H1 (cell line): ENCODE results near the gene TEX14. TPM values are rescaled to one million over a fixed set of nuclear protein-coding genes. Genes with fewer than 3 reads are reported as not detected.

ENCODE experiments used
- CTCF ChIA-PET: fragments of 300-600 bp; sonication (Branson Sonifier 250); formaldehyde crosslinking; loops from one replicate; lab custom pipeline; 2021; ENCODE audit not compliant: partially characterized antibody; lab: Charles Lee
- POLR2A ChIA-PET: fragments of 300-600 bp; sonication (Branson Sonifier 250); formaldehyde crosslinking; loops from one replicate; lab custom pipeline; 2021; ENCODE audit warnings: inconsistent platforms; ENCODE audit not compliant: partially characterized antibody; lab: Charles Lee
- DNase-seq, 2 experiments: peaks; one replicate each; pipeline versions ENCODE4 v3.0.0 to v3.0.0-alpha.2; 2010 to 2022; ENCODE audit warnings: low spot score in 2 of 2, low read depth in 1 of 2, mixed read lengths in 1 of 2
- FAIRE-seq: peaks from 2 replicates; lab custom pipeline; 2011; peaks lifted over from hg19 to GRCh38; lab: Jason Lieb, UNC
- H2AFZ ChIP-seq: 2 replicates; pipeline ENCODE4 v1.8.1; 2012; ENCODE audit warnings: low read length, inconsistent platforms
- H2AK5ac ChIP-seq: 2 replicates; pipeline ENCODE4 v1.6.1; 2013; ENCODE audit warnings: low read depth, low read length
- H2BK120ac ChIP-seq: replicated peaks from 2 replicates; pipeline ENCODE3; 2013; ENCODE audit warnings: low read depth, low read length, inconsistent platforms
- H2BK12ac ChIP-seq: 2 replicates; pipeline ENCODE4 v1.6.1; 2013; ENCODE audit warnings: low read depth, low read length
- H2BK15ac ChIP-seq: 2 replicates; pipeline ENCODE4 v1.6.1; 2013; ENCODE audit warnings: low read length
- H2BK20ac ChIP-seq: 2 replicates; pipeline ENCODE4 v1.6.1; 2013; ENCODE audit warnings: low read length
- H2BK5ac ChIP-seq: 2 replicates; pipeline ENCODE4 v1.6.1; 2013; ENCODE audit warnings: low read depth, low read length
- H3K14ac ChIP-seq: 2 replicates; pipeline ENCODE4 v1.6.1; 2013; ENCODE audit warnings: inconsistent platforms; ENCODE audit not compliant: insufficient read length
- H3K18ac ChIP-seq: 2 replicates; pipeline ENCODE4 v1.6.1; 2013; ENCODE audit warnings: low read length; ENCODE audit errors: extremely low read depth
- H3K23ac ChIP-seq: 2 replicates; pipeline ENCODE4 v1.6.1; 2013; ENCODE audit warnings: inconsistent platforms; ENCODE audit not compliant: insufficient read length
- H3K23me2 ChIP-seq: 2 replicates; pipeline ENCODE4 v1.6.1; 2013; ENCODE audit warnings: low read depth, low read length
- H3K27ac ChIP-seq: 2 replicates; pipeline ENCODE4 v1.6.1; 2011; ENCODE audit warnings: low read depth, low read length, inconsistent platforms
- H3K27me3 ChIP-seq, 4 experiments: replicated peaks in 1 of 4; 1 replicate in 1 of 4; 2 replicates in 3 of 4; pipeline versions ENCODE4 v1.6.1 to v1.8.1; 2011 to 2013; ENCODE audit warnings: low read length in 3 of 4, mild to moderate bottlenecking in 3 of 4, inconsistent platforms in 2 of 4, mixed read lengths in 2 of 4, moderate library complexity in 1 of 4; ENCODE audit not compliant: control insufficient read depth in 3 of 4, insufficient read depth in 3 of 4; ENCODE audit errors: extremely low read depth in 1 of 4
- H3K36me3 ChIP-seq, 4 experiments: 2 replicates each; pipeline versions ENCODE4 v1.6.1 to v1.8.1; 2011 to 2013; ENCODE audit warnings: mild to moderate bottlenecking in 4 of 4, low read length in 3 of 4, moderate library complexity in 2 of 4, control low read depth in 1 of 4, inconsistent platforms in 1 of 4; ENCODE audit not compliant: insufficient read depth in 4 of 4, control insufficient read depth in 2 of 4
- H3K4ac ChIP-seq: replicated peaks from 2 replicates; pipeline ENCODE3; 2013; ENCODE audit warnings: low read length, low read depth, mixed read lengths, inconsistent platforms; ENCODE audit not compliant: insufficient read length
- H3K4me1 ChIP-seq, 4 experiments: replicated peaks in 1 of 4; 1 replicate in 1 of 4; 2 replicates in 3 of 4; pipeline versions ENCODE4 v1.6.1 to v1.8.1; 2011 to 2013; ENCODE audit warnings: low read length in 3 of 4, inconsistent platforms in 2 of 4, mixed read lengths in 1 of 4; ENCODE audit not compliant: insufficient read depth in 4 of 4, control insufficient read depth in 3 of 4
- H3K4me2 ChIP-seq, 2 experiments: 2 replicates each; pipeline versions ENCODE4 v1.6.1 to v1.8.1; 2011 to 2013; ENCODE audit warnings: low read depth in 2 of 2, low read length in 2 of 2, control low read depth in 1 of 2, inconsistent platforms in 1 of 2, mild to moderate bottlenecking in 1 of 2; ENCODE audit not compliant: insufficient read depth in 1 of 2
- H3K4me3 ChIP-seq, 4 experiments: fragments of 200-600, 300-600 bp in 1 of 4; sonication (generic), shearing (Covaris generic), sonication (Bioruptor Twin) in 1 of 4; 2 replicates each; pipeline versions ENCODE4 v1.5.1 to v1.8.1; 2011 to 2016; ENCODE audit warnings: low read length in 4 of 4, low read depth in 3 of 4, control low read depth in 2 of 4, inconsistent platforms in 2 of 4, mild to moderate bottlenecking in 2 of 4, mixed read lengths in 1 of 4, moderate library complexity in 1 of 4; ENCODE audit not compliant: insufficient read depth in 2 of 4; ENCODE audit errors: extremely low read depth in 1 of 4
- H3K56ac ChIP-seq: replicated peaks from 2 replicates; pipeline ENCODE3; 2013; ENCODE audit warnings: low read depth, mild to moderate bottlenecking, mixed read lengths, low read length, inconsistent platforms; ENCODE audit not compliant: insufficient read length
- H3K79me1 ChIP-seq: 2 replicates; pipeline ENCODE4 v1.6.1; 2013; ENCODE audit warnings: low read depth, low read length, control low read depth
- H3K79me2 ChIP-seq, 2 experiments: 2 replicates each; pipeline versions ENCODE4 v1.6.1 to v1.8.1; 2012 to 2013; ENCODE audit warnings: low read length in 2 of 2, mild to moderate bottlenecking in 2 of 2, inconsistent platforms in 1 of 2; ENCODE audit not compliant: insufficient read depth in 2 of 2, control insufficient read depth in 1 of 2
- H3K9ac ChIP-seq, 4 experiments: replicated peaks in 1 of 4; 1 replicate in 1 of 4; 2 replicates in 3 of 4; pipeline versions ENCODE4 v1.6.1 to v1.8.1; 2011 to 2013; ENCODE audit warnings: low read depth in 3 of 4, low read length in 3 of 4, control low read depth in 2 of 4, mild to moderate bottlenecking in 2 of 4, moderate library complexity in 2 of 4, inconsistent platforms in 1 of 4; ENCODE audit errors: extremely low read depth in 1 of 4
- H3K9me3 ChIP-seq, 2 experiments: 2 replicates each; pipeline versions ENCODE4 v1.6.1 to v1.8.1; 2012 to 2013; ENCODE audit warnings: mild to moderate bottlenecking in 2 of 2, moderate library complexity in 2 of 2, control low read depth in 1 of 2, inconsistent platforms in 1 of 2, low read depth in 1 of 2, low read length in 1 of 2, mixed read lengths in 1 of 2; ENCODE audit not compliant: insufficient read depth in 2 of 2
- H4K20me1 ChIP-seq, 2 experiments: replicated peaks in 1 of 2; 2 replicates each; pipeline versions ENCODE3 to v1.8.1; 2011 to 2013; ENCODE audit warnings: inconsistent platforms in 2 of 2, low read length in 2 of 2, mild to moderate bottlenecking in 1 of 2; ENCODE audit not compliant: insufficient read depth in 2 of 2, control insufficient read depth in 1 of 2
- H4K5ac ChIP-seq: 2 replicates; pipeline ENCODE4 v1.6.1; 2013; ENCODE audit warnings: low read length, low read depth, mixed read lengths, inconsistent platforms; ENCODE audit not compliant: insufficient read length
- H4K8ac ChIP-seq: 2 replicates; pipeline ENCODE4 v1.8.0; 2013; ENCODE audit warnings: mild to moderate bottlenecking, moderate library complexity, low read length, inconsistent platforms; ENCODE audit not compliant: insufficient read depth; ENCODE audit errors: extremely low read depth
- H4K91ac ChIP-seq: replicated peaks from 2 replicates; pipeline ENCODE3; 2013; ENCODE audit warnings: low read length, mixed read lengths, inconsistent platforms; ENCODE audit not compliant: insufficient read length
- KDM1A ChIP-seq: fragments of 200-600, 300-600 bp; sonication (generic); IDR thresholded peaks from 2 replicates; pipeline ENCODE4 v1.7.1; 2016; ENCODE audit warnings: mild to moderate bottlenecking, low read length, borderline replicate concordance
- RFX5 ChIP-seq: IDR thresholded peaks from 2 replicates; pipeline ENCODE4 v1.6.1; 2011; ENCODE audit warnings: low read depth, low read length, improper control_type of control experiment, borderline replicate concordance
- WGBS, 2 experiments: shearing (Covaris generic) in 1 of 2; methylation state at CpG; one replicate each; pipeline versions ENCODE4 v1.1.6 to v1.1.7; 2013 to 2015; ENCODE audit warnings: low lambda C conversion rate in 2 of 2, mixed read lengths in 2 of 2, inconsistent platforms in 1 of 2, low coverage in 1 of 2, missing lambda C conversion rate in 1 of 2; ENCODE audit not compliant: insufficient replicate concordance in 2 of 2, insufficient coverage in 1 of 2, insufficient read length in 1 of 2; ENCODE audit errors: extremely low coverage in 1 of 2, missing lambda C conversion rate in 1 of 2; 5-methylcytosine and 5-hydroxymethylcytosine counted together
- polyA plus RNA-seq, 7 experiments: library from polyadenylated mRNA; depleted of rRNA in 3 of 7; stranded (reverse) in 5 of 7; unstranded in 2 of 7; fragments of >200 nt in 5 of 7; fragments of 200-250 nt in 2 of 7; gene quantifications; 1 replicate in 5 of 7; 2 replicates in 1 of 7; 4 replicates in 1 of 7; pipeline versions ENCODE4 v1.2.1 to v1.2.3, GENCODE V29; 2011 to 2013; ENCODE audit warnings: missing spikeins in 2 of 7, mixed read lengths in 2 of 7
- total RNA-seq: library from RNA; stranded (reverse); fragmentation: NEBNext Ultra II Directional; extraction: Animal tissue kit (Norgen Biotek cat#: 25700); gene quantifications from 2 replicates; pipeline ENCODE4 v1.2.1, GENCODE V29; 2021
- TF ChIP-seq, protein P1 (sequence below): IDR thresholded peaks from 2 replicates; pipeline ENCODE4 v1.6.1; 2011; ENCODE audit warnings: low read depth, mild to moderate bottlenecking, low read length; ENCODE audit not compliant: insufficient read depth

The TEX14 gene
- total and polyA plus RNA-seq, 2 of the 8 experiments (the other 6 are each of a cell fraction or from before 2014, with no cell fraction given) = 0.83 to 2.5 TPM

GRCh38 chr17:58702045-58702476 lies 10.2 kb upstream of the TEX14 start:
- no peak overlapping the region for H3K4me2 ChIP-seq
- no peak overlapping the region for H4K8ac ChIP-seq
- no peak overlapping the region for H2BK15ac ChIP-seq
- no peak overlapping the region for H3K23ac ChIP-seq
- H2BK5ac ChIP-seq = no peak overlapping the region
- H4K91ac ChIP-seq = no peak overlapping the region
- H3K18ac ChIP-seq = no peak overlapping the region
- H3K79me2 ChIP-seq = no peaks in the 10 kb centered on the region
- no peak overlapping the region for H3K4ac ChIP-seq
- no peak for TF ChIP-seq KDM1A
- TF ChIP-seq RFX5 = no peak
- TF ChIP-seq, protein P1, sequence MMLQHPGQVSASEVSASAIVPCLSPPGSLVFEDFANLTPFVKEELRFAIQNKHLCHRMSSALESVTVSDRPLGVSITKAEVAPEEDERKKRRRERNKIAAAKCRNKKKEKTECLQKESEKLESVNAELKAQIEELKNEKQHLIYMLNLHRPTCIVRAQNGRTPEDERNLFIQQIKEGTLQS = no peak
- no peak overlapping the region for H3K56ac ChIP-seq
- H2BK20ac ChIP-seq = no peak overlapping the region
- no peaks in the 10 kb centered on the region for H3K9me3 ChIP-seq
- DNase-seq (no peak), FAIRE-seq (no peak)
- 93% methylated on average over 5 of the region's 5 CpGs; no CpG with 5 or more reads in 1 of the 2 experiments for WGBS, 2 experiments
- H2AK5ac ChIP-seq = no peak overlapping the region
- H3K27ac ChIP-seq = no peak overlapping the region
- H3K9ac ChIP-seq = no peak overlapping the region
- H3K23me2 ChIP-seq = no peaks in the 10 kb centered on the region
- no peak overlapping the region for H3K4me3 ChIP-seq
- H3K36me3 ChIP-seq = no peaks in the 10 kb centered on the region; a peak in 1 of 8 replicates
- no peak overlapping the region for H2BK12ac ChIP-seq
- H3K4me1 ChIP-seq = no peaks in the 10 kb centered on the region
- peaks cover 0 to 3% of the 10 kb centered on the region in 2 experiments for H4K20me1 ChIP-seq
- no peak overlapping the region for H3K14ac ChIP-seq
- no peaks in the 10 kb centered on the region for H3K27me3 ChIP-seq
- ChIA-PET POLR2A (interaction anchor here (0.7 kb wide), 1 partner anchor 9 kb away, joined by 3 read pairs; the partner anchor contains the start of gene RAD51C), CTCF (interaction anchor here (0.9 to 2.7 kb wide), 3 partner anchors 9 to 124 kb away, joined by 3 to 8 read pairs (median 7); no protein-coding TSS in a partner anchor)
- H3K79me1 ChIP-seq = no peaks in the 10 kb centered on the region
- no peak overlapping the region for H2AFZ ChIP-seq
- no peak overlapping the region for H2BK120ac ChIP-seq
- H4K5ac ChIP-seq = no peak overlapping the region
